ENCODE results near the gene PTGIS. TPM values are rescaled to one million over a fixed set of nuclear protein-coding genes. Genes with fewer than 3 reads are reported as not detected.

Gene PTGIS
- polyA plus RNA-seq, 3 donors = not detected

- Histone ChIP-seq H3K9me3 (replicated peaks in 1 of 2; ENCODE audit: control insufficient read depth in 1 of 2, insufficient read depth in 1 of 2, low read length in 2 of 2) (peaks cover 0 to 12% of the 10 kb centered on the region in 2 donors), H3K27ac (ENCODE audit: low read depth in 1 of 2, low read length in 2 of 2) (no peak overlapping the region), H3K27me3 (ENCODE audit: control insufficient read depth in 2 of 2, insufficient read depth in 2 of 2, low read length in 2 of 2) (peaks cover 46 to 67% of the 10 kb centered on the region in 2 donors), H3K79me2 (ENCODE audit: insufficient read depth, low read length) (no peaks in the 10 kb centered on the region), H2AFZ (ENCODE audit: insufficient read depth, low read depth, low read length, poor library complexity, severe bottlenecking) (no peak overlapping the region), H3K9ac (ENCODE audit: insufficient read depth, low read length, poor library complexity, severe bottlenecking) (no peak overlapping the region), H3K4me2 (replicated peaks; ENCODE audit: extremely low read depth, low read length, poor library complexity, severe bottlenecking) (no peak overlapping the region), H4K20me1 (ENCODE audit: insufficient read depth, low read length) (no peaks in the 10 kb centered on the region), H3K4me1 (ENCODE audit: control insufficient read depth in 1 of 2, insufficient read depth in 2 of 2, low read length in 2 of 2) (no peaks in the 10 kb centered on the region), H3K4me3 (replicated peaks in 1 of 3; ENCODE audit: low read depth in 2 of 3, low read length in 3 of 3) (no peak overlapping the region), H3K36me3 (replicated peaks in 1 of 2; ENCODE audit: control insufficient read depth in 1 of 2, insufficient read depth in 2 of 2, low read length in 2 of 2) (no peaks in the 10 kb centered on the region)
- Mint-ChIP-seq H3K27ac (no peak overlapping the region), H3K36me3 (no peaks in the 10 kb centered on the region), H3K27me3 (ENCODE audit: low read depth in 3 of 3) (peaks cover 62 to 78% (median 72%) of the 10 kb centered on the region in 3 donors), H3K4me3 (peak overlapping the region in 1 of 2 donors; percentile 61), H3K9me3 (peaks cover 0 to 11% (median 3%) of the 10 kb centered on the region in 7 donors), H3K4me1 (peaks cover 6% of the 10 kb centered on the region)
- TF ChIP-seq CTCF (IDR thresholded peaks at IDR 0.05) = no peak
- DNase-seq = no peak
- WGBS (ENCODE audit: insufficient coverage) = 96% methylated on average over 7 of the region's 10 CpGs
- intact Hi-C loops (cut with micrococcal nuclease) = no loop called here
Measured at GRCh38 chr20:49569411-49570115, 1.6 kb upstream of the PTGIS start.

GRCh38 chr20:49568278-49569151 lies 578 bp upstream of the PTGIS start:
- TF ChIP-seq CTCF (IDR thresholded peaks at IDR 0.05) = no peak
- intact Hi-C loops (cut with micrococcal nuclease) = no loop called here
- peak overlapping the region in 1 of 2 donors; percentile 73 for H3K4me3 Mint-ChIP-seq
- peaks cover 62 to 83% (median 71%) of the 10 kb centered on the region in 3 donors for H3K27me3 Mint-ChIP-seq (ENCODE audit: low read depth in 3 of 3)
- Histone ChIP-seq H2AFZ (ENCODE audit: insufficient read depth, low read depth, low read length, poor library complexity, severe bottlenecking) (no peak overlapping the region), H3K27me3 (ENCODE audit: control insufficient read depth in 2 of 2, insufficient read depth in 2 of 2, low read length in 2 of 2) (peaks cover 46 to 69% of the 10 kb centered on the region in 2 donors), H3K9ac (ENCODE audit: insufficient read depth, low read length, poor library complexity, severe bottlenecking) (no peak overlapping the region), H3K27ac (ENCODE audit: low read depth in 1 of 2, low read length in 2 of 2) (no peak overlapping the region), H3K4me1 (ENCODE audit: control insufficient read depth in 1 of 2, insufficient read depth in 2 of 2, low read length in 2 of 2) (no peaks in the 10 kb centered on the region), H3K36me3 (replicated peaks in 1 of 2; ENCODE audit: control insufficient read depth in 1 of 2, insufficient read depth in 2 of 2, low read length in 2 of 2) (no peaks in the 10 kb centered on the region), H3K9me3 (replicated peaks in 1 of 2; ENCODE audit: control insufficient read depth in 1 of 2, insufficient read depth in 1 of 2, low read length in 2 of 2) (peaks cover 0 to 12% of the 10 kb centered on the region in 2 donors), H3K79me2 (ENCODE audit: insufficient read depth, low read length) (no peaks in the 10 kb centered on the region), H3K4me3 (replicated peaks in 1 of 3; ENCODE audit: low read depth in 2 of 3, low read length in 3 of 3) (no peak overlapping the region), H4K20me1 (ENCODE audit: insufficient read depth, low read length) (no peaks in the 10 kb centered on the region), H3K4me2 (replicated peaks; ENCODE audit: extremely low read depth, low read length, poor library complexity, severe bottlenecking) (no peak overlapping the region)
- WGBS (ENCODE audit: insufficient coverage) = 26% methylated on average over 8 of the region's 18 CpGs
- H3K9me3 Mint-ChIP-seq = peaks cover 2 to 12% (median 5%) of the 10 kb centered on the region in 7 donors
- H3K36me3 Mint-ChIP-seq = no peaks in the 10 kb centered on the region
- H3K4me1 Mint-ChIP-seq = peaks cover 6% of the 10 kb centered on the region
- DNase-seq = no peak
- H3K27ac Mint-ChIP-seq = no peak overlapping the region
